ENCODE data around the gene AP2S1. TPM values are rescaled to one million over a fixed set of nuclear protein-coding genes. Genes with fewer than 3 reads are reported as not detected.

The AP2S1 gene
- total and polyA plus RNA-seq, 2 of the 4 experiments (the other 2 are of a cell fraction), result 144 to 274 TPM

- H3K79me1 ChIP-seq (ENCODE audit: low read depth in 1 of 2, low read length in 2 of 2), result peaks cover 7 to 76% of the 10 kb centered on the region in 2 experiments; a peak in 3 of 4 replicates
- TF ChIP-seq POLR2A (IDR thresholded peaks at IDR 0.05; ENCODE audit: low read depth, low read length), result no peak
- no peak for TF ChIP-seq RCOR1 (IDR thresholded peaks at IDR 0.05; ENCODE audit: insufficient replicate concordance, low read length)
- TF ChIP-seq CEBPB (IDR thresholded peaks at IDR 0.05; ENCODE audit: low read depth, low read length), result no peak
- no peak for TF ChIP-seq RFX5 (IDR thresholded peaks at IDR 0.05; ENCODE audit: low read depth, low read length)
- TF ChIP-seq BHLHE40 (IDR thresholded peaks at IDR 0.05; ENCODE audit: low read depth, low read length), result no peak
- no peak for TF ChIP-seq SMC3 (IDR thresholded peaks at IDR 0.05; ENCODE audit: low read depth, low read length)
- TF ChIP-seq CHD1 (IDR thresholded peaks at IDR 0.05; ENCODE audit: low read depth, low read length), result no peak
- TF ChIP-seq, protein P1, sequence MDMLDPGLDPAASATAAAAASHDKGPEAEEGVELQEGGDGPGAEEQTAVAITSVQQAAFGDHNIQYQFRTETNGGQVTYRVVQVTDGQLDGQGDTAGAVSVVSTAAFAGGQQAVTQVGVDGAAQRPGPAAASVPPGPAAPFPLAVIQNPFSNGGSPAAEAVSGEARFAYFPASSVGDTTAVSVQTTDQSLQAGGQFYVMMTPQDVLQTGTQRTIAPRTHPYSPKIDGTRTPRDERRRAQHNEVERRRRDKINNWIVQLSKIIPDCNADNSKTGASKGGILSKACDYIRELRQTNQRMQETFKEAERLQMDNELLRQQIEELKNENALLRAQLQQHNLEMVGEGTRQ (IDR thresholded peaks at IDR 0.05; ENCODE audit: low read depth, low read length), result no peak
- ChIA-PET CTCF (no interaction called here), POLR2A (ENCODE audit: unreplicated experiment) (interaction anchor here (0.6 kb wide), 1 partner anchor 136 kb away, joined by 5 read pairs; no protein-coding TSS in a partner anchor)
- H3K18ac ChIP-seq (ENCODE audit: low read depth, low read length), result no peak overlapping the region
- H3K4me1 ChIP-seq (ENCODE audit: control insufficient read depth, insufficient read depth, low read length), result peaks cover 7% of the 10 kb centered on the region
- H2BK15ac ChIP-seq (ENCODE audit: low read depth, low read length), result no peak overlapping the region
- H4K20me1 ChIP-seq (ENCODE audit: insufficient read depth, low read length), result peaks cover 51% of the 10 kb centered on the region
- H3K27ac ChIP-seq (ENCODE audit: insufficient read depth, low read length), result no peak overlapping the region
- H3K9ac ChIP-seq (ENCODE audit: low read depth, low read length), result no peak overlapping the region
- no peaks in the 10 kb centered on the region for H3K9me3 ChIP-seq (ENCODE audit: control insufficient read depth, insufficient read depth, low read length)
- no CpG with 5 or more reads among the region's 19 CpGs for WGBS, 2 experiments (ENCODE audit: extremely low coverage in 2 of 2, insufficient read length in 1 of 2)
- H3K9me1 ChIP-seq (ENCODE audit: insufficient read depth, low read length), result peaks cover 3% of the 10 kb centered on the region; the same call in 1 of the 2 replicates
- H3K23ac ChIP-seq (ENCODE audit: low read depth, low read length), result no peak overlapping the region
- no peak overlapping the region for H3K4me3 ChIP-seq (ENCODE audit: insufficient read depth, low read depth, low read length)
- H2AK5ac ChIP-seq (ENCODE audit: low read depth, low read length), result no peak overlapping the region
- intact Hi-C loops (cut with micrococcal nuclease) (no loop called here), dilution Hi-C loops (cut with HindIII; ENCODE audit: low sequenced_read_pairs, unreplicated experiment) (no loop called here), in situ Hi-C loops (cut with MboI; ENCODE audit: low sequenced_read_pairs) (loop anchor here (10.0 kb wide), 1 partner anchor 61 kb away; the partner anchor contains the start of gene SLC1A5)
- no peak overlapping the region for H2BK20ac ChIP-seq (ENCODE audit: low read depth, low read length)
- no peak overlapping the region for H3K4ac ChIP-seq (ENCODE audit: low read depth, low read length)
- BruUV-seq (replicated peaks), result no TSS peak
- DNase-seq (no peak), ATAC-seq (ENCODE audit: low read depth) (no peak)
- peaks cover 26% of the 10 kb centered on the region for H3K36me3 ChIP-seq (ENCODE audit: control insufficient read depth, insufficient read depth, low read length)
- no peak overlapping the region for H3K56ac ChIP-seq (ENCODE audit: extremely low read depth, insufficient read depth, low read length)
- H3K27me3 ChIP-seq (ENCODE audit: control insufficient read depth, insufficient read depth, low read length), result no peaks in the 10 kb centered on the region
- no peak overlapping the region for H2AFZ ChIP-seq (replicated peaks; ENCODE audit: low read length, poor library complexity)
- H3K4me2 ChIP-seq (ENCODE audit: low read depth, low read length), result no peak overlapping the region
- H2BK120ac ChIP-seq (ENCODE audit: low read depth, low read length), result no peak overlapping the region
- H3K14ac ChIP-seq (replicated peaks; ENCODE audit: low read depth, low read length), result no peak overlapping the region
- H2AK9ac ChIP-seq (replicated peaks; ENCODE audit: low read depth, low read length, poor library complexity), result no peak overlapping the region
- no peak overlapping the region for H4K5ac ChIP-seq (ENCODE audit: low read depth, low read length)
- no peak overlapping the region for H4K91ac ChIP-seq (ENCODE audit: insufficient read depth, low read depth, low read length)
- H4K8ac ChIP-seq (ENCODE audit: low read depth in 2 of 2, low read length in 2 of 2), result no peak overlapping the region
- no peak overlapping the region for H2BK5ac ChIP-seq (ENCODE audit: low read depth, low read length, poor library complexity, severe bottlenecking)
Measured at GRCh38 chr19:46845959-46846459, 4.6 kb downstream of the AP2S1 start.

Measured in IMR-90 (cell line).